Liver (tissue), 9 donors: ENCODE measurements around the gene CDH22. TPM values are rescaled to one million over a fixed set of nuclear protein-coding genes. Genes with fewer than 3 reads are reported as not detected.

ENCODE experiments used
- DNase-seq: peaks from one replicate; pipeline ENCODE4 v3.0.0-alpha.2; 2017; ENCODE audit warnings: low spot score
- H3K27ac ChIP-seq, 2 donors: one replicate each; pipeline ENCODE4 v1.7.0; 2013; ENCODE audit warnings: inconsistent platforms in 2 of 2, low read length in 2 of 2, control low read depth in 1 of 2, low read depth in 1 of 2, mild to moderate bottlenecking in 1 of 2
- H3K27me3 ChIP-seq, 4 donors: one replicate each; pipeline versions ENCODE4 v1.6.1 to v1.7.0; 2013; ENCODE audit warnings: low read length in 3 of 4, inconsistent platforms in 1 of 4, mild to moderate bottlenecking in 1 of 4, moderate library complexity in 1 of 4; ENCODE audit not compliant: control insufficient read depth in 4 of 4, insufficient read depth in 4 of 4
- H3K36me3 ChIP-seq, 4 donors: one replicate each; pipeline versions ENCODE4 v1.6.1 to v1.7.0; 2013; ENCODE audit warnings: low read length in 3 of 4, mild to moderate bottlenecking in 3 of 4, low read depth in 1 of 4, moderate library complexity in 1 of 4; ENCODE audit not compliant: control insufficient read depth in 4 of 4, insufficient read depth in 3 of 4
- H3K4me1 ChIP-seq, 4 donors: one replicate each; pipeline versions ENCODE4 v1.6.1 to v1.7.0; 2013; ENCODE audit warnings: low read length in 3 of 4, mild to moderate bottlenecking in 3 of 4, moderate library complexity in 1 of 4; ENCODE audit not compliant: control insufficient read depth in 4 of 4, insufficient read depth in 4 of 4
- H3K4me3 ChIP-seq, 3 donors: one replicate each; pipeline versions ENCODE4 v1.6.1 to v1.7.0; 2013; ENCODE audit warnings: low read length in 3 of 3, control low read depth in 1 of 3, low read depth in 1 of 3, mild to moderate bottlenecking in 1 of 3
- H3K9ac ChIP-seq, 2 donors: one replicate each; pipeline ENCODE4 v1.7.0; 2013; ENCODE audit warnings: low read length in 2 of 2, mild to moderate bottlenecking in 2 of 2, moderate library complexity in 2 of 2, control low read depth in 1 of 2, low read depth in 1 of 2
- H3K9me3 ChIP-seq, 4 donors: one replicate each; pipeline versions ENCODE4 v1.6.1 to v1.7.0; 2013; ENCODE audit warnings: low read length in 3 of 4; ENCODE audit not compliant: control insufficient read depth in 4 of 4
- ATF3 ChIP-seq: IDR thresholded peaks from 2 replicates; pipeline ENCODE4 v1.6.1; 2016; ENCODE audit warnings: antibody characterized with exemption
- CTCF ChIP-seq: fragments of 150-350 bp; IDR thresholded peaks from 2 replicates; pipeline ENCODE4 v1.5.1; 2017; ENCODE audit warnings: improper control_type of control experiment, low read depth, low read length; ENCODE audit not compliant: missing input control
- EGR1 ChIP-seq, 2 donors: IDR thresholded peaks; 2 replicates each; pipeline ENCODE4 v1.6.1; 2016 to 2018; ENCODE audit warnings: antibody characterized with exemption in 2 of 2, low read depth in 2 of 2
- FOXA1 ChIP-seq: IDR thresholded peaks from 2 replicates; pipeline ENCODE4 v1.6.1; 2016; ENCODE audit warnings: antibody characterized with exemption
- GABPA ChIP-seq, 2 donors: IDR thresholded peaks in 1 of 2; conservative IDR thresholded peaks in 1 of 2; 2 replicates each; pipeline ENCODE4 v1.6.1; 2016; ENCODE audit warnings: antibody characterized with exemption in 2 of 2, mild to moderate bottlenecking in 1 of 2, moderate library complexity in 1 of 2
- HNF4A ChIP-seq, 2 donors: conservative IDR thresholded peaks; 2 replicates each; pipeline ENCODE4 v1.6.1; 2016; ENCODE audit warnings: antibody characterized with exemption in 2 of 2, mild to moderate bottlenecking in 2 of 2
- JUND ChIP-seq, 2 donors: IDR thresholded peaks; 2 replicates each; pipeline ENCODE4 v1.6.1; 2016; ENCODE audit warnings: antibody characterized with exemption in 2 of 2
- MAX ChIP-seq: IDR thresholded peaks from 2 replicates; pipeline ENCODE4 v1.6.1; 2016; ENCODE audit warnings: antibody characterized with exemption
- RAD21 ChIP-seq, 2 donors: IDR thresholded peaks; 2 replicates each; pipeline ENCODE4 v1.6.1; 2016; ENCODE audit warnings: antibody characterized with exemption in 2 of 2, mild to moderate bottlenecking in 2 of 2
- REST ChIP-seq: IDR thresholded peaks from 2 replicates; pipeline ENCODE4 v1.6.1; 2016; ENCODE audit warnings: antibody characterized with exemption, mild to moderate bottlenecking
- RXRA ChIP-seq, 2 donors: IDR thresholded peaks; 2 replicates each; pipeline ENCODE4 v1.6.1; 2017 to 2018; ENCODE audit warnings: antibody characterized with exemption in 2 of 2, mild to moderate bottlenecking in 1 of 2
- SP1 ChIP-seq: IDR thresholded peaks from 2 replicates; pipeline ENCODE4 v1.6.1; 2018; ENCODE audit warnings: antibody characterized with exemption, mild to moderate bottlenecking
- ZBTB33 ChIP-seq: IDR thresholded peaks from 2 replicates; pipeline ENCODE4 v1.6.1; 2016; ENCODE audit warnings: antibody characterized with exemption
- WGBS: extraction: QIAGEN DNeasy Blood & Tissue Kit; methylation state at CpG from one replicate; pipeline ENCODE4 v1.1.7; 2013; 5-methylcytosine and 5-hydroxymethylcytosine counted together
- polyA plus RNA-seq, 2 donors: library from polyadenylated mRNA; stranded (reverse) in 1 of 2; unstranded in 1 of 2; fragments of 200-250 nt in 1 of 2; fragments of >200 nt in 1 of 2; fragmentation: Nextera tagmentation in 1 of 2; extraction: Ambion mirVana in 1 of 2; gene quantifications; one replicate each; pipeline versions ENCODE4 v1.2.1 to v1.2.3, GENCODE V29; 2013 to 2015
- total RNA-seq, 2 donors: library from RNA; depleted of rRNA; stranded (reverse); fragments of >200 nt; gene quantifications; one replicate each; pipeline ENCODE4 v1.2.3, GENCODE V29; 2014
- donor health status: healthy.
- donor health status: healthy.
- donor health status: healthy.
- donor health status: healthy.
- donor health status: healthy.

Gene CDH22
- total and polyA plus RNA-seq, 4 donors, result 0.02 TPM; not detected in 3

DNA sequence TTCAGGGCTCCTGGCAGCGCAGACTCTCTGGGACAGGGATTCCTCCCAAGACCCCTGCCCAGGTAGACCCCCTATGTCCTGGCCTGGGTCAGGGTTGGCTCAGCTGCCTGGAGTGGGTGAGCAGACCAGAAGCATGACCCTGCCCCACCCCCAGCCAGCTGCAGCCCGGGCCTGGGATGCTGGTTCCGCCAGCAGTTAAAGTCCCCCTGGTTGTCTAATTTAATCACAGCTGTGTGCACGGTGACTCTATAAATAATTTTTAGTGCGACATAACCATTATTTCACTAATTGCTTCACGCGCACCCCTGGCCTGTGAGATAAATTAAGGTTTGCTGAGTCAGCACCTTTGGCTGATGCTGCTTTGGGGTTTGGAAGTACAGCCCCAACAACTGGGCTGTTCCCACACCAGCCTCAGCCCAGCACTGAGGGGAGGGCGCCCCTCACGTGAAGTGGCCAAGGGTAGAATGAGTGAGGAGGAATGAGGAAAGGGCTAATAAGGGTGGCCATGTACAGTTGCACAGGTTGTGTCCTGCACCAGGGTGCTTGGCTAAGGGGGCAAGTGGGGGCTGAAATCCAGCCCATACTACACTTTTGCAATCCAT is 26.1 kb upstream of the CDH22 start:
- H3K27me3 ChIP-seq, result peaks cover 0 to 8% (median 2%) of the 10 kb centered on the region in 4 donors
- no peak overlapping the region for H3K9ac ChIP-seq
- WGBS, result 66% methylated on average over 9 of the region's 9 CpGs
- H3K9me3 ChIP-seq, result no peaks in the 10 kb centered on the region
- no peak for TF ChIP-seq GABPA (IDR thresholded peaks at IDR 0.05 in 1 of 2, conservative IDR thresholded peaks at IDR 0.05 in 1 of 2)
- TF ChIP-seq SP1, result no peak
- TF ChIP-seq ATF3, result no peak
- TF ChIP-seq RAD21 (IDR thresholded peaks at IDR 0.05), result no peak
- TF ChIP-seq ZBTB33, result no peak
- no peak for TF ChIP-seq RXRA (IDR thresholded peaks at IDR 0.05)
- TF ChIP-seq REST, result no peak
- no peak for TF ChIP-seq EGR1 (IDR thresholded peaks at IDR 0.05; ENCODE audit: low read depth in 2 of 2)
- TF ChIP-seq CTCF, result no peak
- TF ChIP-seq FOXA1, result no peak
- TF ChIP-seq MAX, result no peak
- TF ChIP-seq JUND (IDR thresholded peaks at IDR 0.05), result no peak
- TF ChIP-seq HNF4A (conservative IDR thresholded peaks at IDR 0.05), result no peak
- H3K36me3 ChIP-seq, result no peaks in the 10 kb centered on the region
- no peak overlapping the region for H3K27ac ChIP-seq
- H3K4me1 ChIP-seq, result no peaks in the 10 kb centered on the region
- H3K4me3 ChIP-seq, result no peak overlapping the region
- DNase-seq, result no peak
